Activated B cell treated with CpG ODN at 0.5 μM for 24 hours (primary cell): ENCODE data around the gene MRGPRG. TPM values are rescaled to one million over a fixed set of nuclear protein-coding genes. Genes with fewer than 3 reads are reported as not detected.
"Not testable (repeated sequence)": the region's sequence is repeated elsewhere in the genome, so short reads cannot be mapped to it uniquely, and the experiment has no call there.

Source experiments
- ATAC-seq: fragments of 200-7000 bp; cut with Tn5 transposase; one replicate; pipeline ENCODE4 v1.10.0; 2021; ENCODE audit warnings: low read depth, mild to moderate bottlenecking, moderate library complexity
- CTCF ChIA-PET: fragments of 350-600 bp; sonication (Branson Sonifier 250); formaldehyde crosslinking; loops from one replicate; lab custom pipeline; 2021; ENCODE audit warnings: antibody characterized with exemption; lab: Charles Lee
- POLR2A ChIA-PET: fragments of 350-600 bp; sonication (Branson Sonifier 250); formaldehyde crosslinking; loops from one replicate; lab custom pipeline; 2021; ENCODE audit warnings: antibody characterized with exemption; lab: Charles Lee
- DNase-seq: peaks from one replicate; pipeline ENCODE4 v3.0.0; 2022
- H3K27ac Mint-ChIP-seq: one replicate; pipeline ENCODE4 v1.8.0; 2020; ENCODE audit warnings: mixed read lengths
- H3K27me3 Mint-ChIP-seq: one replicate; pipeline ENCODE4 v1.8.0; 2021; ENCODE audit warnings: mixed read lengths
- H3K36me3 Mint-ChIP-seq: one replicate; pipeline ENCODE4 v1.8.0; 2021; ENCODE audit warnings: low read depth, mixed read lengths
- H3K4me1 Mint-ChIP-seq: one replicate; pipeline ENCODE4 v1.8.0; 2021; ENCODE audit warnings: mixed read lengths
- H3K4me3 Mint-ChIP-seq: one replicate; pipeline ENCODE4 v1.8.0; 2020; ENCODE audit warnings: mild to moderate bottlenecking, mixed read lengths
- H3K9me3 Mint-ChIP-seq: one replicate; pipeline ENCODE4 v1.8.0; 2020; ENCODE audit warnings: mixed read lengths
- intact Hi-C: fragments of 100-400 bp; cut with micrococcal nuclease; formaldehyde crosslinking; loops from one replicate; pipeline ENCODE4 v1.15.1; 2024
- total RNA-seq: library from RNA; stranded (reverse); gene quantifications from 2 replicates; pipeline ENCODE4 v1.2.3, GENCODE V29; 2022
- TF ChIP-seq, protein P1 (sequence below): fragments of 200-600 bp; IDR thresholded peaks from one replicate; pipeline ENCODE4 v1.8.0; 2022; ENCODE audit warnings: antibody characterized with exemption, mild to moderate bottlenecking

MRGPRG gene
- not detected in 2 replicates for total RNA-seq

DNA sequence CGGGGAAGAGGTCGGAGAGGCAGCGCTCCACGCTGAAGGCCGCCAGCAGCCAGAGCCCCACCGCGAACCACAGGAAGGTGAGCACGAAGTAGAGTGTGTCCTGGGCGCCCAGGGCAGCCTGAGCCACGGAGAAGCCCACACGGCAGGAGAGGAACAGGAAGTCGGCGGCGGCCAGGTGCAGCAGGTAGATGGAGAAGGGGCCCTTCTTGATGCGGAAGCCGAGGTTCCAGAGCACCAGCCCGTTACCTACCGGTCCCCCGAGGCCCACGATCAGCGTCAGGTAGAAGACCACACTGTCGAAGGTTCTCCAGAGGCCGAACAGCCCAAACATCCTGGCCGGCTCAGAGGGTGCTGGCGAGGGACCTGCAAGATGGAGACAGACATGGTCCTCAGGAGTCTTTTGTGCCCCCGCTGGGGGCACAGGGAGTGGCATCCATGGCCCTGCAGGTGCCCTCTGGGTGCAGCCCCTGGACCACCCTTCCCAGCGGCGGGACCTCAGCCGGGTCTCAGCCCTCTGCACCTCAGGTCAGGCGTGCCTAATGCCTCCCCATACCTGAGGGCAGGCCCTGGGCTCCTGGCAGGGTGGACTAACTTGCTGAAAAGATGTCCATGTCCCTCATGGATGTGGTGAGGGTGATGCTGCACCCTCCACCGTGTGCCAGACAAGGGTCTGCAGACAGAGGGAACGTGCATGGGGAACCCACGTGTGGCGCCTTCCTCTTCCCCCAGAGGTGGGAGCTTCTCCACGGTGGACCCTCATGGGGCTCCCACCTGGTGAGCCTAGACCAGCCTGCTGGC is at the start of gene MRGPRG:
TSS of gene MRGPRG (minus strand) at position 331 of the 798 bp plus-strand sequence. CDS start at position 331, 0 bp downstream.
- CTCF ChIA-PET = no interaction called here
- TF ChIP-seq, protein P1, sequence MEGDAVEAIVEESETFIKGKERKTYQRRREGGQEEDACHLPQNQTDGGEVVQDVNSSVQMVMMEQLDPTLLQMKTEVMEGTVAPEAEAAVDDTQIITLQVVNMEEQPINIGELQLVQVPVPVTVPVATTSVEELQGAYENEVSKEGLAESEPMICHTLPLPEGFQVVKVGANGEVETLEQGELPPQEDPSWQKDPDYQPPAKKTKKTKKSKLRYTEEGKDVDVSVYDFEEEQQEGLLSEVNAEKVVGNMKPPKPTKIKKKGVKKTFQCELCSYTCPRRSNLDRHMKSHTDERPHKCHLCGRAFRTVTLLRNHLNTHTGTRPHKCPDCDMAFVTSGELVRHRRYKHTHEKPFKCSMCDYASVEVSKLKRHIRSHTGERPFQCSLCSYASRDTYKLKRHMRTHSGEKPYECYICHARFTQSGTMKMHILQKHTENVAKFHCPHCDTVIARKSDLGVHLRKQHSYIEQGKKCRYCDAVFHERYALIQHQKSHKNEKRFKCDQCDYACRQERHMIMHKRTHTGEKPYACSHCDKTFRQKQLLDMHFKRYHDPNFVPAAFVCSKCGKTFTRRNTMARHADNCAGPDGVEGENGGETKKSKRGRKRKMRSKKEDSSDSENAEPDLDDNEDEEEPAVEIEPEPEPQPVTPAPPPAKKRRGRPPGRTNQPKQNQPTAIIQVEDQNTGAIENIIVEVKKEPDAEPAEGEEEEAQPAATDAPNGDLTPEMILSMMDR = no peak

DNA sequence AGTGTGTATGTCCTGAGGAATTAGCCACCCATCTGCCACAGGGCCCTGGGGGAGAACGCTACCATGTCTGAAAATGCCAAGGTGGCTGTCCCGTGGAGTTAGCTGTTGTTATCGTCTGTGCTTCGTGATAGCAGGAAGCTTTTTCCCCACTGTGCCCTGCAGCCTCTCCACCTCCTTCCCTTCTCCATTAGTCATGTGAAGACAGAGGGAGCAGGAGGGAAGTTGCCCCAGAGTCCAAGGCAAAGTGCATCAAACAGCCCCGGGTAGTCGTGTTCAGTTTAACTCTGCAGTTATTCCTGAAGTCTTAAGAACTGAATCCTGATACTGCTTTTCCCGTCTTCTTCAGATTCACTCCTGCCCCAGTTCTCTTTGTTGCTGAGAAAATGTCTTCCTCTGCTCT is 43.9 kb upstream of the MRGPRG start:
- intact Hi-C loops, ATAC-seq, H3K4me3 Mint-ChIP-seq, H3K36me3 Mint-ChIP-seq, H3K27ac Mint-ChIP-seq, DNase-seq, H3K27me3 Mint-ChIP-seq, CTCF ChIA-PET, H3K9me3 Mint-ChIP-seq, H3K4me1 Mint-ChIP-seq, POLR2A ChIA-PET: not testable (repeated sequence)

More for the DNA sequence above, at the start of gene MRGPRG:
- no peak for DNase-seq
- POLR2A ChIA-PET = no interaction called here
- H3K36me3 Mint-ChIP-seq = no peaks in the 10 kb centered on the region
- H3K27me3 Mint-ChIP-seq = peaks cover 21% of the 10 kb centered on the region
- H3K9me3 Mint-ChIP-seq = no peaks in the 10 kb centered on the region
- no peak within 1 kb of the TSS for H3K27ac Mint-ChIP-seq
- H3K4me1 Mint-ChIP-seq = no peaks in the 10 kb centered on the region
- intact Hi-C loops = no loop called here
- no peak for ATAC-seq
- H3K4me3 Mint-ChIP-seq = no peak within 1 kb of the TSS

DNA sequence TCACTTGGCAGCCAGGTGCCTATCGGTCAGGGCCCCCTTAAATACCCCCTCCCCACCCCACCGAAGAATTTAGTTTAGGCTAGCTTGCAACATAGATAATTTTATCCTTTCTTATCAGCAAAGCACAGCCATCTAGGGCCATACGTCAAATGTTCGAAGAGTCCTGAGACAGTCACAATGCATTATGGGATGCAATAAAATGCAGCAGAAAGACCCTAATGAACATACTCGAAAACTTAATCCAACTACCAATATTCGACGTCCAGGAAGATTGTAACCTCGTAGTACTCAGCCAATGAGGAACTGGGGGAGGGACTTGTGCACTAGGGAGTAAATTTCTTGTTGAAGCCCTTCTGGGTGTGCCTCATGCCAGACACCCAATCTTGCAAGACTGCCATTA is 43.2 kb upstream of the MRGPRG start:
- H3K36me3 Mint-ChIP-seq = not testable (repeated sequence)

GRCh38 chr11:3257509-3257908 is 38.9 kb upstream of the MRGPRG start:
- intact Hi-C loops, ATAC-seq, H3K9me3 Mint-ChIP-seq, H3K27me3 Mint-ChIP-seq, H3K4me3 Mint-ChIP-seq, H3K4me1 Mint-ChIP-seq, CTCF ChIA-PET, POLR2A ChIA-PET, H3K27ac Mint-ChIP-seq, H3K36me3 Mint-ChIP-seq, DNase-seq: not testable (repeated sequence)

More for the DNA sequence above, 43.2 kb upstream of the MRGPRG start:
- H3K27ac Mint-ChIP-seq, CTCF ChIA-PET, H3K9me3 Mint-ChIP-seq, DNase-seq, intact Hi-C loops, H3K4me1 Mint-ChIP-seq, ATAC-seq, H3K27me3 Mint-ChIP-seq, POLR2A ChIA-PET, H3K4me3 Mint-ChIP-seq: not testable (repeated sequence)

DNA sequence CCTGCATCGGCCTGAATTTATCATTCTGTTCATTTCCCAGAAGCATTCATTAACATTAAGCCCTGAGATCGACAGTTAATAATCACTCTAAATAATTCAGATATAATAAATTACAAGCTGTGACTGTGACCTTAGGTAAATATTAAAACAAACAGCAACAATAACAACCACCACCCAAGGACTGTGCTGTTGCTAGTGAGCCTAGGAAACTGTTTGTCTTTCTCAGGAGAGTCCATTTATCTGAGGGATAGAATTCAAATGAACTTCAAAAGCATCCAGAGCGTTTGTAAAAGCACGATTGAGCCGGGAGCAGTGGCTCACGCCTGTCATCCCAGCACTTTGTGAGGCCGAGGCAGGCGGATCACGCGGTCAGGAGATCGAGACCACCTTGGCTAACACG is 36.6 kb upstream of the MRGPRG start:
- CTCF ChIA-PET, H3K9me3 Mint-ChIP-seq, ATAC-seq, H3K36me3 Mint-ChIP-seq, H3K4me3 Mint-ChIP-seq, H3K4me1 Mint-ChIP-seq, intact Hi-C loops, DNase-seq, H3K27me3 Mint-ChIP-seq, POLR2A ChIA-PET, H3K27ac Mint-ChIP-seq: not testable (repeated sequence)

- H3K4me1 Mint-ChIP-seq, ATAC-seq, H3K4me3 Mint-ChIP-seq, POLR2A ChIA-PET, DNase-seq, CTCF ChIA-PET, H3K9me3 Mint-ChIP-seq, H3K27ac Mint-ChIP-seq, H3K27me3 Mint-ChIP-seq, intact Hi-C loops, H3K36me3 Mint-ChIP-seq: not testable (repeated sequence)
Observed at GRCh38 chr11:3254773-3255172, 36.2 kb upstream of the MRGPRG start.

DNA sequence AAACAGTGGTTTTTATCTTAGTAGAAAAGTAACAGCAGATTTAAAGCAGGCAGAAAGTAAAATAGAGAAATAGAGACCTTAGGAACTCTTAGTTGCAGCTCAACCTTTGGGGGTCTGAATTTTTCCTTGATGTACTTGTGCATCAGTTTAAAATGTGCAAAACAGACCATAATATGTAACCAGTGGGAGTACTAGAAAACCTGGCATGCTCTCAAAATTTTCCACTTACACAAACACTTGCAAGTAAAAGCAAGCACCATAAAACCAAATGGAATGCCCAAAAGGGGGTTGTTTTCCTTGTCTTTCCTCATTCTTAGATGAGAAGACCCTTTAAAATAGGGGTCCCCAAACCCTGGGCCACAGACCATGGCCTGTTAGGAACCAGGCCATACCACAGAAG is 26.5 kb upstream of the MRGPRG start:
- Mint-ChIP-seq H3K4me3 (no peak overlapping the region), H3K4me1 (no peaks in the 10 kb centered on the region), H3K27ac (no peak overlapping the region), H3K27me3 (peaks cover 6% of the 10 kb centered on the region), H3K36me3 (no peaks in the 10 kb centered on the region), H3K9me3 (no peaks in the 10 kb centered on the region)
- intact Hi-C loops = no loop called here
- CTCF ChIA-PET = no interaction called here
- ATAC-seq (no peak), DNase-seq (no peak)
- TF ChIP-seq, protein P1 = no peak
- POLR2A ChIA-PET = no interaction called here
